BE2C (cell line): ENCODE data around the gene SYT1.

Source experiments
- DNase-seq: peaks from one replicate; pipeline ENCODE4 v3.0.0-alpha.2; 2020
- H3K27me3 ChIP-seq: fragments of 250-450 bp; sonication (Bioruptor Pico); 2 replicates; pipeline ENCODE4 v1.5.1; 2020; ENCODE audit warnings: mild to moderate bottlenecking
- H3K36me3 ChIP-seq: fragments of 250-450 bp; sonication (Bioruptor Pico); 2 replicates; pipeline ENCODE4 v1.5.1; 2020; ENCODE audit warnings: mild to moderate bottlenecking
- H3K4me1 ChIP-seq: fragments of 250-450 bp; sonication (Bioruptor Pico); 2 replicates; pipeline ENCODE4 v1.5.1; 2020
- H3K4me3 ChIP-seq: 2 replicates; pipeline ENCODE4 v1.5.1; 2011; ENCODE audit warnings: low read depth, low read length
- H3K9me3 ChIP-seq: fragments of 250-450 bp; sonication (Bioruptor Pico); 2 replicates; pipeline ENCODE4 v1.5.1; 2020
- CTCF ChIP-seq: IDR thresholded peaks from 2 replicates; pipeline ENCODE4 v1.5.1; 2012; ENCODE audit warnings: mild to moderate bottlenecking, low read depth, low read length

The SYT1 gene

DNA sequence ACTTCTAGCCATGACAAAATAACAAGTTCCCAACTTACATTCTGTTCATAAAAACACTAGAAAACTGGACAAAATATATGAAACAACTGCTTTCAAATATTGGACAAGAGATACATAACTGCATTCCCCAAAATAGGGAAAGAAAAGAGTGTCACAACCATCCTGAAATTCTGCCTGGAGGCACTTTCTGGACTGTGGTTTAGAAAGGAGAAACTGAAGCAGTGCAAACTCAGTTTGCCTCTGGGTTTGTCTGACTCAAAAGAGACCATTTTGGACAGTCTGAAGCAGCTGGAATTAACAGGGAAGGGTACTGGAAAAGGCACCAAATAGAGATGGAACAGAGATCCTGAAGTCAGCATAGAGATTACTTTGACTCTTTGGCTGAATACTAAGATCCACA is 11.3 kb upstream of the SYT1 start:
- no peak for TF ChIP-seq CTCF
- no peak for DNase-seq
- Histone ChIP-seq H3K4me3 (no peak overlapping the region), H3K27me3 (no peaks in the 10 kb centered on the region), H3K9me3 (no peaks in the 10 kb centered on the region; the same call in 1 of the 2 replicates), H3K4me1 (no peaks in the 10 kb centered on the region), H3K36me3 (no peaks in the 10 kb centered on the region)

DNA sequence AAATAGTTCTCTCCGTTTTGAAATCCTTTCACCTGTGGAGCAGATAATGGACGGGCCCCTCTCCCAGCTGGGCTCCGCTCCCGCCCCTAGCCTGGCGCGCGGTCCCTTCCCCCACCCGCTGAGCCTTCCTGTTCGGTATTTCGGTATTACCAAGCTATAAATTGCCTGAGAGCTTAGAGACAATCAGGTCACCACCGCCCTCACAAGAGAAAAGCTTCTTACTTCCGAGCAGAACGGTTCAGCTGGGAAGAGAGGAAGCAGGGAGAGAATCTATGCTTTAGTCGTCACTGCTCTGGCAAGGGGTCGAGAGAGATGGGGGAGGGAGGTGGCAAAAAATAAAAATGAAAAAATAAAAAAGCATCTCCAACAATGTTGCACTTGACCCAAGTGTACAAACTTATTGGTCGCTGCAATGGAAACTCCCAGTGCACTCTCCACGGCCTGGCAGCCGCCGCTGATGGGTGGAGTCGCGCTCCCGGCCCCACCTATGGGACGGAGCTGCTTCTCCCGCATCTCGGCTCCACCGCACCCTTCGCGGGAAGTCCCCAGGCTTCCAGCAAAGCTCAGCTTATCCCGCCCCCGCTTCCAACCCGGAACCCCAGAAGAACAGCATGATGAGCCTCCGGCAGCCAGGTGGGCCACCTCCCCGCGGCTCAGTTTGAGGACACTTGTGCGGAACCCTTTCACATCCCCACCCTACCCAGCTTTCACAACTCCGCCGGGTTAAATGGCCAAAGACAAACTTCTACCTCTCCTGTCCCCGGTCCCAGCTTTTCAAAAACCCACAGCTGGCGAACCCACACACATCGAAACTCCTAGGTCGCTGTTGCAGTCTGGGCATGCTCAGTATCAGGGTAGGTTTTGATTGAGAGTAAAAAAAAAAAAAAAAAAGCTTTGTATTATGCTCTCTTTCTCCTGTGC is 832 bp upstream of the SYT1 start:
- peaks cover 3% of the 10 kb centered on the region for H3K36me3 ChIP-seq
- H3K4me1 ChIP-seq: no peaks in the 10 kb centered on the region
- H3K27me3 ChIP-seq: no peaks in the 10 kb centered on the region
- H3K9me3 ChIP-seq: no peaks in the 10 kb centered on the region
- peak overlapping the region; percentile 90 for H3K4me3 ChIP-seq
- DNase-seq: peak; percentile 83
- TF ChIP-seq CTCF: peak; percentile 18

DNA sequence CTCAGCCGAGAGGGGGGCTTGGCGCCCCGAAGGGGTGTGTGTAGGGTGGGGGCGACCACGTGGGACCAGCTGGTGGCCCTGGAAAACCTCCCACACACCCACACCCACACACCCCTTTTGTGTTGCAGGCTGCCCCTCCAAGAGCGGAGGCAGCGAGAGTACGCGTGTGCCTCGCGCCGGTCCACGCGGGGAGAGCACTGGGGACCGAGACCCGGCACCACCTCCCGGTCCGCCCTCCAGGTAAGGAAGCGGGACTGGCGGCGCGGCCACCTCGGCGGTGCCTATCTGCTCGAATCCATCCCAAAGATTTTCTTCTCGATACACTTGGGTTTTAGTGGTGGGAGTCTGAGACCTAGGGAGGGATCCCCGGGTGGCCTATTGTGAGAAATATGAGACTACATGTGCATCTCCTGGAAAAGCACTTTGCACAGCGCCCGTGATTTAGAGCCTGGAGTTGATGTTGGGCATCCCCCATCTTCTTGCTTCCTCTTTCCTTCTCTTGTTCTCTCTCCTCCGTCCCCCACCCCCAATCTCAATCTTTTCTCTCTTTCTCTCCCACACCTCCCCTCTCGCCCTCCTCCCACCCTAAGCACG is 393 bp downstream of the SYT1 start:
- H3K36me3 ChIP-seq: peaks cover 6% of the 10 kb centered on the region
- no peaks in the 10 kb centered on the region for H3K27me3 ChIP-seq
- TF ChIP-seq CTCF: no peak
- peak overlapping the region; percentile 90 for H3K4me3 ChIP-seq
- no peaks in the 10 kb centered on the region for H3K4me1 ChIP-seq
- DNase-seq: no peak
- H3K9me3 ChIP-seq: no peaks in the 10 kb centered on the region

DNA sequence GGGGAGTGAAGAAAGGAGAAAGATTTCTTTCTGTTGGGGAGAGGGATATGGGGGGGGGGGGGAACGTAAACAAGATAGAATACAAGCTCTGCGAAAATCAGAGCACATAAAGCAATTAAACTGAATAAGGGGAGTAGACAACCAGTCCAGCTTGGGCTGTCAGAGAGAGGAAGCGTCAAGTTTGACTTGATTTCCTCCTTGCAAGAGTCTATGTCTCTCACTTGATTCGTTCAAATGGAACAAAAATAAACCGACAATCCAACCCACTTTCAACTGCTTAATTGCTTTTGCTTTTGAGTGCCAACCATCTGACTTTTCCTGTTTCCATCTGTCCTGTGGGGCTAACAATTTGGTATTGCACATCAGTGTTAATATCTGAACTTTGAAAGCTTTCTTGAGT is 942 bp downstream of the SYT1 start:
- Histone ChIP-seq H3K36me3 (peaks cover 11% of the 10 kb centered on the region), H3K4me1 (no peaks in the 10 kb centered on the region), H3K27me3 (no peaks in the 10 kb centered on the region), H3K9me3 (no peaks in the 10 kb centered on the region), H3K4me3 (peak overlapping the region; percentile 90)
- no peak for TF ChIP-seq CTCF
- no peak for DNase-seq

GRCh38 chr12:78866518-78866917 is 1.9 kb downstream of the SYT1 start:
- H3K4me3 ChIP-seq: peak overlapping the region; percentile 90
- no peaks in the 10 kb centered on the region for H3K27me3 ChIP-seq
- no peak for DNase-seq
- H3K9me3 ChIP-seq: no peaks in the 10 kb centered on the region
- TF ChIP-seq CTCF: no peak
- peaks cover 3% of the 10 kb centered on the region for H3K4me1 ChIP-seq
- H3K36me3 ChIP-seq: peaks cover 13% of the 10 kb centered on the region

DNA sequence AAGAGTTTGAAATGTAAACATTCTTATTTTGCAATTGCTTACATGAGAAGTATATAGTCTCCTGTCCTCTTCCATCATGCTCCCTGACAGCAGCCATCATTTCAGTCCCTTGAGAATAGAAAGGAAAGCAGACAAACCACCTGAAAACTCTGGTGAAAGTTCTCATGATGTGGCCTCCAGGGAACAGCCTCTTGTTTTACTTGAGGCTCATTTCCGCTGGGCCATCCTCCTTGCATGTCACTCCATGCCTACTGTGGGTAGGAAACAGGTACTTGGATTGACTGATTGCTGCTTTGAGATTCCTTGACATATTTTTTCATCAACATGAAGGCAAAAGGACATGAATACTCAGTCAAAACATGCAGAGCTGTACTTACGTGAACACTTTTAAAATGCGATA is 6.0 kb downstream of the SYT1 start:
- DNase-seq: peak; percentile 19
- Histone ChIP-seq H3K4me1 (peaks cover 22% of the 10 kb centered on the region), H3K9me3 (no peaks in the 10 kb centered on the region), H3K4me3 (peak overlapping the region; percentile 90), H3K36me3 (peaks cover 50% of the 10 kb centered on the region), H3K27me3 (no peaks in the 10 kb centered on the region)
- no peak for TF ChIP-seq CTCF
